CD4-positive, alpha-beta T cell (primary cell): ENCODE results near the gene TIGIT. TPM values are rescaled to one million over a fixed set of nuclear protein-coding genes. Genes with fewer than 3 reads are reported as not detected.

Experiments
- ATAC-seq: fragments of 200-7000 bp; cut with Tn5 transposase; one replicate; pipeline ENCODE4 v1.10.0; 2022; ENCODE audit warnings: mild to moderate bottlenecking; ENCODE audit not compliant: poor library complexity
- CTCF ChIA-PET: fragments of 350-600 bp; sonication (Branson Sonifier 250); formaldehyde crosslinking; loops from one replicate; lab custom pipeline; 2021; ENCODE audit warnings: antibody characterized with exemption, inconsistent platforms; lab: Charles Lee
- POLR2A ChIA-PET: fragments of 350-600 bp; sonication (Branson Sonifier 250); formaldehyde crosslinking; loops from one replicate; lab custom pipeline; 2021; ENCODE audit warnings: antibody characterized with exemption, inconsistent platforms; lab: Charles Lee
- DNase-seq, 14 experiments: peaks; one replicate each; pipeline ENCODE4 v3.0.0-alpha.2; 2013 to 2020; ENCODE audit warnings: mixed read lengths in 2 of 14
- H3K27ac ChIP-seq, 2 donors: one replicate each; pipeline versions ENCODE4 v1.5.1 to v1.7.0; 2013; ENCODE audit warnings: low read length in 2 of 2, low read depth in 1 of 2, mild to moderate bottlenecking in 1 of 2
- H3K27me3 ChIP-seq, 2 experiments: 1 replicate in 1 of 2; 2 replicates in 1 of 2; pipeline versions ENCODE4 v1.6.1 to v1.7.0; 2013; ENCODE audit warnings: low read length in 2 of 2, control low read depth in 1 of 2, mild to moderate bottlenecking in 1 of 2, moderate library complexity in 1 of 2; ENCODE audit not compliant: insufficient read depth in 2 of 2, control insufficient read depth in 1 of 2
- H3K36me3 ChIP-seq: one replicate; pipeline ENCODE4 v1.6.1; 2013; ENCODE audit warnings: low read length, control low read depth; ENCODE audit not compliant: insufficient read depth
- H3K4me1 ChIP-seq: one replicate; pipeline ENCODE4 v1.6.1; 2013; ENCODE audit warnings: low read length, control low read depth; ENCODE audit not compliant: insufficient read depth
- H3K4me3 ChIP-seq: one replicate; pipeline ENCODE4 v1.5.1; 2013; ENCODE audit warnings: mild to moderate bottlenecking, low read length, moderate library complexity
- H3K9me3 ChIP-seq, 2 experiments: 1 replicate in 1 of 2; 2 replicates in 1 of 2; pipeline versions ENCODE4 v1.6.1 to v1.7.0; 2013; ENCODE audit warnings: low read length in 2 of 2, mild to moderate bottlenecking in 2 of 2, control low read depth in 1 of 2, moderate library complexity in 1 of 2; ENCODE audit not compliant: control insufficient read depth in 1 of 2, insufficient read depth in 1 of 2
- H3K27ac Mint-ChIP-seq: one replicate; pipeline ENCODE4 v1.8.0; 2020; ENCODE audit warnings: mixed read lengths
- H3K27me3 Mint-ChIP-seq: one replicate; pipeline ENCODE4 v1.8.0; 2021; ENCODE audit warnings: mixed read lengths
- H3K36me3 Mint-ChIP-seq: one replicate; pipeline ENCODE4 v1.8.0; 2021; ENCODE audit warnings: low read depth, mixed read lengths
- H3K4me1 Mint-ChIP-seq: one replicate; pipeline ENCODE4 v1.8.0; 2021; ENCODE audit warnings: low read depth, mixed read lengths
- H3K4me3 Mint-ChIP-seq: one replicate; pipeline ENCODE4 v1.8.0; 2020; ENCODE audit warnings: mild to moderate bottlenecking, mixed read lengths
- H3K9me3 Mint-ChIP-seq: one replicate; pipeline ENCODE4 v1.8.0; 2020; ENCODE audit warnings: mixed read lengths
- intact Hi-C, 2 experiments: fragments of 100-400 bp; cut with DNase I in 1 of 2; cut with micrococcal nuclease in 1 of 2; formaldehyde crosslinking; loops; one replicate each; pipeline versions ENCODE4 v1.15.1 to v1.9.0; 2023 to 2025; cut with DNase I, micrococcal nuclease
- total RNA-seq, 174 experiments: library from RNA in 2 of 174; stranded (reverse) in 2 of 174; gene quantifications; one replicate each; pipeline ENCODE4 v1.2.3 and lab custom pipeline; 2021 to 2026
- TF ChIP-seq, protein P1 (sequence below): fragments of 200-600 bp; IDR thresholded peaks from one replicate; pipeline ENCODE4 v1.8.0; 2022; ENCODE audit warnings: antibody characterized with exemption, mild to moderate bottlenecking

The TIGIT gene
- total RNA-seq, 2 experiments from 2014 or later: 3.5 to 4.2 TPM

DNA sequence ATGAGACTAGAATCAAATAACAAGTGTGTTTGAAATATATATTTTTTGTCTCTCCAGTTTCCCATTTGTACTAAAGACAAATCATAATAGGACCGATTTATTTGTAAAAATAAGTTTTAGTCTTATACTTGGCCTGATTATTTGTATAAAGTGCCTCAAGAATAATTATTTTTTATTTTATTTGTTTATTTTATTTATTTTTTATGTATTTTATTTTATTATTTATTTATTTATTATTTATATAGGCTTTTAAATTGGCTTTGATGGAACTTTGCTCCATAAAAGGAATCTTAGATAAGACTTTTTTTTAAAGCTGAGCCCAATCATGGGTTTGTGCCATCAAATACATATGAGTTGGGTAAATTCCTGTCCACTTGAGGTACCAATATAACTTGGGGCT is 34.3 kb upstream of the TIGIT start:
- intact Hi-C loops: no loop called here
- Histone ChIP-seq H3K9me3 (no peaks in the 10 kb centered on the region), H3K4me3 (no peak overlapping the region), H3K27ac (no peak overlapping the region), H3K36me3 (no peaks in the 10 kb centered on the region), H3K4me1 (no peaks in the 10 kb centered on the region), H3K27me3 (no peaks in the 10 kb centered on the region)
- no peak overlapping the region for H3K4me3 Mint-ChIP-seq
- peaks cover 2% of the 10 kb centered on the region for H3K9me3 Mint-ChIP-seq
- POLR2A ChIA-PET: no interaction called here
- ATAC-seq (no peak), DNase-seq (no peak)
- H3K27ac Mint-ChIP-seq: no peak overlapping the region
- no peaks in the 10 kb centered on the region for H3K27me3 Mint-ChIP-seq
- CTCF ChIA-PET: no interaction called here
- TF ChIP-seq, protein P1, sequence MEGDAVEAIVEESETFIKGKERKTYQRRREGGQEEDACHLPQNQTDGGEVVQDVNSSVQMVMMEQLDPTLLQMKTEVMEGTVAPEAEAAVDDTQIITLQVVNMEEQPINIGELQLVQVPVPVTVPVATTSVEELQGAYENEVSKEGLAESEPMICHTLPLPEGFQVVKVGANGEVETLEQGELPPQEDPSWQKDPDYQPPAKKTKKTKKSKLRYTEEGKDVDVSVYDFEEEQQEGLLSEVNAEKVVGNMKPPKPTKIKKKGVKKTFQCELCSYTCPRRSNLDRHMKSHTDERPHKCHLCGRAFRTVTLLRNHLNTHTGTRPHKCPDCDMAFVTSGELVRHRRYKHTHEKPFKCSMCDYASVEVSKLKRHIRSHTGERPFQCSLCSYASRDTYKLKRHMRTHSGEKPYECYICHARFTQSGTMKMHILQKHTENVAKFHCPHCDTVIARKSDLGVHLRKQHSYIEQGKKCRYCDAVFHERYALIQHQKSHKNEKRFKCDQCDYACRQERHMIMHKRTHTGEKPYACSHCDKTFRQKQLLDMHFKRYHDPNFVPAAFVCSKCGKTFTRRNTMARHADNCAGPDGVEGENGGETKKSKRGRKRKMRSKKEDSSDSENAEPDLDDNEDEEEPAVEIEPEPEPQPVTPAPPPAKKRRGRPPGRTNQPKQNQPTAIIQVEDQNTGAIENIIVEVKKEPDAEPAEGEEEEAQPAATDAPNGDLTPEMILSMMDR: no peak
- no peaks in the 10 kb centered on the region for H3K36me3 Mint-ChIP-seq
- H3K4me1 Mint-ChIP-seq: no peaks in the 10 kb centered on the region

DNA sequence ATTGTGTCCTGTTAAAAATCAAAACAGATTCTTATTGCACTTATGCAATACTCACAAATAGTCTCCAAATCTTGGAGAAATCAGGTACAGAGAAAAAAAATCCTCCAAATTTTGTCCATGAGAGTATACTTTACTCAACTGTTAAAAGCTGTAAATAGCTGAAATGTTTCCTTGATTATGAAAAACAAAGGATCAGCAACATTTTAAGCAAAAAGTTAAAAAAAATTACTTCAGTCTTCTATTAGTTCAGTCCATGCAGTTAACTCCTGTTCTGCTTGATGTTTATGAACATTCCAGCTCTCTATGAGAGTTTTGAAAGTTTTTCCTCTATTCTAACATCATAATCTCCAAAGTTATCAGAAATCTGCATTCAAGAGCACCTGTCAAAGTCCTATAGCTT is 33.7 kb upstream of the TIGIT start:
- H3K9me3 ChIP-seq: no peaks in the 10 kb centered on the region
- no peak overlapping the region for H3K27ac ChIP-seq
- no peak overlapping the region for H3K4me3 ChIP-seq
- ATAC-seq: no peak
- Mint-ChIP-seq H3K4me3 (no peak overlapping the region), H3K36me3 (no peaks in the 10 kb centered on the region), H3K27me3 (no peaks in the 10 kb centered on the region), H3K9me3 (peaks cover 2% of the 10 kb centered on the region), H3K27ac (no peak overlapping the region), H3K4me1 (no peaks in the 10 kb centered on the region)
- H3K4me1 ChIP-seq: no peaks in the 10 kb centered on the region
- TF ChIP-seq, protein P1: no peak
- no peaks in the 10 kb centered on the region for H3K27me3 ChIP-seq
- DNase-seq: no peak
- intact Hi-C loops: no loop called here
- H3K36me3 ChIP-seq: no peaks in the 10 kb centered on the region
- ChIA-PET CTCF (no interaction called here), POLR2A (no interaction called here)

DNA sequence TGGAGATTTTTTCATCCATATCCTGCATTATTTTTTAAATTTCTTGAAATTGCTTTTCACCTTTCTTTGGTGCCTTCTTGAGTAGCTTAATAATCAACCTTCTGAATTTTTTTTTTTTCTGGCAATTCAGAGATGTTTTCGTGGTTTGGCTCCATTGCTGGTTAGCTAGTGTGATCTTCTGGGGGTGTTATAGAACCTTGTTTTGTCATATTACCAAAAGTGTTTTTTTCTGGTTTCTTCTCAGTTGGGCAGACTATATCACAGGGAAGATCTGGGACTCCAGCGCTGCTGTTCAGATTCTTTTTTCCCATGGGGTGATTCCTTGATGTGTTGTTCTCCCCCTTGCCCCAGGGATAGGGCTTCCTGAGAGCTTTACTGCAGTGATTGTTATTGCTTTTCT is 23.8 kb upstream of the TIGIT start:
- ChIA-PET POLR2A (interaction anchor here (1.4 kb wide), 1 partner anchor 55 kb away, joined by 3 read pairs; no protein-coding TSS in a partner anchor), CTCF (no interaction called here)
- Mint-ChIP-seq H3K9me3 (peaks cover 17% of the 10 kb centered on the region), H3K36me3 (peaks cover 8% of the 10 kb centered on the region), H3K4me3 (no peak overlapping the region), H3K4me1 (no peaks in the 10 kb centered on the region), H3K27ac (no peak overlapping the region), H3K27me3 (no peaks in the 10 kb centered on the region)
- Histone ChIP-seq H3K4me1 (no peaks in the 10 kb centered on the region), H3K27ac (no peak overlapping the region), H3K4me3 (no peak overlapping the region), H3K27me3 (no peaks in the 10 kb centered on the region), H3K36me3 (no peaks in the 10 kb centered on the region), H3K9me3 (peaks cover 0 to 7% of the 10 kb centered on the region in 2 experiments)
- intact Hi-C loops: no loop called here
- TF ChIP-seq, protein P1: no peak
- no peak for ATAC-seq
- DNase-seq: no peak
